GM18861 (cell line): ENCODE measurements around the gene ACTG1.

Experiments
- ATAC-seq: cut with Tn5 transposase; IDR thresholded peaks from one replicate; pipeline ENCODE4 v1.9.1; 2021; ENCODE audit not compliant: unreplicated experiment

Gene ACTG1

DNA sequence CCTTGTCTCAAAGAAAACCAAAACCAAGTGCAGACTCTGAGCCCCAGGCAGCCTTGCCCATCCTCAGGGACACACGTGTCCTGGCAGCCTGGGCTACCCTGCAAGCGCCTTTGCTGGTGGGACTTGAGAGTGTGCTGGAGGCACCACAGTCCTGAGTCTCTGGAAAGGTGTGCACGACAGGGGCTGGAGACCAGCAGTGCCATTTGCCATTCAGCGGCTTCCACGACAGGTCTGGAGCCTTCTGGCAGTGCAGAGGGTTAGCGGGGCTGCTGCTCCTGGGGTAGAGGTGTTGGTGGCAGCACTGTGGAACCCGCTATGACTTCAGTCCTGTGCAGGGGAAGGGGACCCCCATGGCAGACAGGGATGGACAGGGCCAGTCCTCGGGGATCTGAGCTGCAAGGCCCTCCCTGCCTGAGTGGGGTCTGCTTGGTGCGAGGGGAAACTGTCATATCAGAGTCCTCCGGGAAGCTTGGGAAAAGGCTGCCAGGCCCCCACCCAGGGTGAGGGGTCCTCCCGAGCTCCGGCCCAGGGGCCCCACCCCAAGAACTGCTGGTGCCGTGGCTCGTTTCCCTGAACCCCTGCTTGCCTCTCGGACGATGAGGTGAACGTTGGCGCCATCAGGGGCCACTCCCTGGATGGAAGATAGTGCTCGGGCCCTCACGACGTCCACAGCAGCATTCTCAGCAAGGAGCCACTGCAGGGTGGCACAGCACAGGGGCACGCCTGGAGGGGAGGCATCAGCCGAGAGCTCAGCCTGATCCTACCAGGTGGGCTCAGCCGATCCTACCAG is 32.8 kb upstream of the ACTG1 start:
- no peak for ATAC-seq

DNA sequence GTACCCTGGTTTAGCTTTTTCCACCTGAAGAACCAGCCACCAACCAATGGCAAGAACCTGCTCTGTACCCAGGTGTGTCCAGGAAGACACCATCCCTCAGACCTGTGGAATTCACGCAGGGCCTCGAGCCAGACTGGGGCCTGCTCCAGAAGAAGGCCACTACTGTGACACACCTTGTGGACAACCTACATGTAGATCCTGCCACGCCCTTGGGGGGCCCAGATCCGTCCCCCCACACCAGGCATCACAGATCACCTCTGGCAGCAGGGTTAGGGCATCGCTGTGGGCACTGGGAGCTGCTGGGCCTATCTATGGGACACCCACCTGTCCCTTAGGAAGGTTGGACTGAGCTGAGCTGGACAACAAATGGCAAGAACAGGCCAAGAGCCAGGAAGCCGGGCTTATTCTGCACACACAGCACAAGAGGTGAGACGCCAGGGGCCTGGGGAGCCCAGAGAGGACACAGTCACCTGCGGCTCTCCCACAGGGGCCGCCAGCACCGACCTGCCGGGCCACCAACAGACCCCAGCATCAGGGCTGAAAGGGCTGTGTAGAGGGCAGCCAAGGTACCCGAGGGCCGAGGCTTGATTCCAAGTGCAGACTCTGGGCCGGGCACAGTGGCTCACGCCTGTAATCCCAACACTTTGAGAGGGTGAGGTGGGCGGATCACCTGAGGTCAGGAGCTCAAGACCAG is 31.8 kb upstream of the ACTG1 start:
- no peak for ATAC-seq

DNA sequence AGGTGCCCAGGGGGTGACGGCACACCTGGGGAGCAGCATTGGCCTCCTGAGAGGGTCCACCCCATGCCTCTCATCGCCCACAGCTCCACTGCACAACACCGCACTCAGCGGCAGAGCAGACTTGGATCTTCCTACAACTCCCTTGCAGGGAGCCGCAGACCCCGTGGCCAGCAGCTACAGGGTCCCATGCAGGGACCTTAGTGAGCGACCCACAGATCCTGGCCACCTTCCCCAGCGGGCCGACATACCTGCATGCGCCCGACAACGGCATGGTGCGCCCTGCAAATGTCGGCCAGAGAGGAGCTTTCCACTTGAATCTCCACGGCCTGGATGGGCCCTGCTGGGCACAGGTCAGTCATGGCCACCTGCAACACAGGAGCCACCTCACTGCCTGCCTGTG is 31.2 kb upstream of the ACTG1 start:
- ATAC-seq: no peak

DNA sequence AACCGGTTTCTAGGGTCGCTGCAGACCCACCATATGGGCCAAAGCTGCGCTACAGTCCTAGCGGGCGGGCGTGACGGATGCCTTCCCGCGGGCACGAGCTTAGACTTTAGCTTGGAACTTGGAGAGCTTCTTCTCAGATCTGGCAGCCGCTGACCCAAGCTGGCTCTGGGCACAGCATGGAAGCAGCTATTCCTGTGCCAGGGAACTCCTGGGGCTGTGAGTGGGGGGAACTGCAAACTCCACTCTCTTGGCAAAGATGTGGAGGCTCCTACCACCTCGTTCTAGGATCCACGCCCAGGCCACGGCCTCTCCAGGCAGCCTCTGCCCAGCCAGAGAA is 30.7 kb upstream of the ACTG1 start:
- no peak for ATAC-seq

DNA sequence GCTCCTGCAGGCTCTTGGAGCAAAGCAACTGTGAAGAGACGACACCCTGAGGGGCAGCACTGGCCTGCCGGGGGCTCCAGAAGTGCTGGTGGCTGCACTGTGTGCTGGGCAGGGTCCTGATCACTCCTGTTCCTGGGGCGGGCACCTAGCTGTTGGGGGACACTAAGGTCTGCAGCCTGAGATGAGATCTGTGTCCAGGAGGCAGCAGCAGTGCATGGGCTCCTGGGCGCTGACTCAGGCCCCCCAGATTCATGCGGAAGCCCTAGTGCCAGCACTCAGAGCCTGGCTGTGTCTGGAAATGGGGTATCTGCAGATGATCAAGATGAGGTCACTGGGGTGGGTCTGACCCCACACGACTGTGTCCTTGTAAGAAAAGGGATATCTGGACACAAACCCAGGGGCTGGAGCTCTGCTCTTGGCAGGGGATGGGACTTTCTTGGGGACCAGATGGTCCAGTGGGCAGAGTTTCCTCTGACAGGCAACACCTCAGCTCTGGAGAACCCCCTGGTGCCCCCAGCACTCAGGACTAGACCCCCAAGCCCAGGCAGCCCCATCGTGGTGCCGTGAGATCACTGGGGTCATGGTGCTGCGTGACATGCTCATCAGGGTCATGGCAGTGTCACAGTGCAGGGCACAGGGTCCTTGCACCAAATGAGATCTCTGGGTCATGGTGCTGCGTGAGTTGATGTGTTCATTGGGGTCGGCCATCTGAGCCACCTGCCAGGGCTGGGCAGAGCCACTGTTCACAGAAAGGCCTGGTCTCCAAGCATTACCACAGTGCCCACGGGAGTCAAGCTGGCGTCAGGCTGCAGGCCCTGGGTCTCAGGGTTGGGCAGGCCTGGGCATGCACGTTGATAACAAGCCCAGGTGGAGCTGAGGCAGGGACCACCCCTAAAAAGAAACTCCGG is 30.1 kb upstream of the ACTG1 start:
- no peak for ATAC-seq

DNA sequence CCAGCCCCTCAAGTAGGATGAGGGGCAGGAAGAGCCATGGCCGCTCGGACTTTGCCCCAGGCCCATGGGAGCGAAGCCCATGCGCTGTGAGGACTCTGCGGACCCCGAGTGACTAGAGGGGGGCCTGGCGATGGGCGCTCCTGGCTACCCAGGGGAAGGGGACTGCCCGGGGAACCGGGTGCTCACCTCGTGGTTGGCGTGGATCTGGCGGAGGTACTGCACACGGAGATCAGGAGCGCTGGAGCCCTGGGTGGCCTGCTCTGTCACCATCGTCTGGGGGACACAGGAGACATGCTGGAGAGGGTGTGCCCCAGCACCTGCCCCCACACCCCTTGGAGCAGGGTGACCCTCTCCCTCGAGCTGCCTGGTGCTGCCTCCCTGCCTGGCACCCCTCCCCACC is 28.5 kb upstream of the ACTG1 start:
- no peak for ATAC-seq

DNA sequence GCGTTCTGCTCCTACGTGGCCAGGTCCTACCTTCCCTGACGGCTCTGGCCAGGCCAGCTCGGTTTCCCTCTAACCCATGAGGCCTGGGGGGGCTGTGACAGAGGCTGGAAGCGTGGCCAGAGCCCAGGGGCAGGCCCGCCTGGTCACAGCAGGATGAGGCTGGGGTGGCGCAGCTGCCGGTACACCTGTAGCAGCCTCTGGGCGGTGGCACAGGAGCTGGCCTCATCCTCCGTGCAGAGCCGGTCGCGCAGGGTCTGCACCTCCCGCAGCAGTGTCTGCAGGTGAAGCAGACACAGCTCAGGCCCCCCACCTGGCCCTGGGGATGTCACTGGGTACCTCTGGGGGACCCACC is 28.1 kb upstream of the ACTG1 start:
- no peak for ATAC-seq

DNA sequence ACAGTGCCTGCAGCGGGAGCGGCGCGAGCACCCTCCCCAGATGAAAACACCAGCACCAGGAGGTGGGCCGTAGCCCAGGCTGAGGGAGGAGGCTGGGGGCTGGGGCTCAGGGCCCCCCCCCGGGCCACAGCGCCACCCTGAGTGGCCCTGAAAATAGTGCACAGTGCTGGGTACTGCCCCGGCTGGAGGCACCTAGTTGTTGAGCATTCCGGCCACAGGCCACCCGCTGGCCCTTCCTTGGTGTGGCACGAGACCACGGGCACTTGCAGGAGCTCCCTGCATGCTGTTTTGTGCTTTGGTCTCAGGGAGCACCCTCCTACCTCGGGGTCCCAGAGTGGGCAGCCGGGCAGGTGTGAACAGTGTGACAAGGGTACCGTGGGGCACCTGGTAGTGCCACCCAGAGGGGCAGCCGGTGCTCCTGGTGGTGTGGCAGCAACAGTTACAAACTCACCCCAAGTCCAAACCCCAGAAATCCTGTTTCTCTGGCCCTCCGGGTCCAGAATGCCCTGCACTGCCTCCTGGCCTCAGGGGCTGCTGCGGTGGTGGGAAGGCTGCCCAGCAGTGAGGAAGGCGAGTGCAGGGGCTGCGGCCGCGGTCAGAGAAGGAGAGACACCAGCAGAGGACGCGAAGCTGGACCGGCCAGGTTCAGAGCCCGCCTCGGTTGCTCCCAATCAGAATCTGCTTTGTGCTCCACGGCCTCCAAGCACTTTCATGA is 27.5 kb upstream of the ACTG1 start:
- ATAC-seq: no peak

DNA sequence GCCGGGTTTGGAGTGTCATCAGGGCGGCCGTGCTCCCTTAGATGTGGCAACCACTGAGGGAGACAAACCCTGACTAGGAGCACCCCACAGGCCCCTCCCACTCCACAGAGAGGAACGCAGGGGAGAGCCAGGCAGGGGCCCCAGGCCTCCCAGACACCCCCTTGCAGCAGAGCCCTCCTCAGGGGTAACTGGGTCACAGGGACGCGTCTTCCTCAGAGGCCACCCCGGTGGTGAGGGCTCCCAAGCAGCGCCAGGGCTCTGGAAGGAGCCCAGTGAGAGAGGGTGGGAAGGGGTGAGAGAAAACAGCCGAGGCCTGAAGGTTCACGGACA is 26.9 kb upstream of the ACTG1 start:
- no peak for ATAC-seq

DNA sequence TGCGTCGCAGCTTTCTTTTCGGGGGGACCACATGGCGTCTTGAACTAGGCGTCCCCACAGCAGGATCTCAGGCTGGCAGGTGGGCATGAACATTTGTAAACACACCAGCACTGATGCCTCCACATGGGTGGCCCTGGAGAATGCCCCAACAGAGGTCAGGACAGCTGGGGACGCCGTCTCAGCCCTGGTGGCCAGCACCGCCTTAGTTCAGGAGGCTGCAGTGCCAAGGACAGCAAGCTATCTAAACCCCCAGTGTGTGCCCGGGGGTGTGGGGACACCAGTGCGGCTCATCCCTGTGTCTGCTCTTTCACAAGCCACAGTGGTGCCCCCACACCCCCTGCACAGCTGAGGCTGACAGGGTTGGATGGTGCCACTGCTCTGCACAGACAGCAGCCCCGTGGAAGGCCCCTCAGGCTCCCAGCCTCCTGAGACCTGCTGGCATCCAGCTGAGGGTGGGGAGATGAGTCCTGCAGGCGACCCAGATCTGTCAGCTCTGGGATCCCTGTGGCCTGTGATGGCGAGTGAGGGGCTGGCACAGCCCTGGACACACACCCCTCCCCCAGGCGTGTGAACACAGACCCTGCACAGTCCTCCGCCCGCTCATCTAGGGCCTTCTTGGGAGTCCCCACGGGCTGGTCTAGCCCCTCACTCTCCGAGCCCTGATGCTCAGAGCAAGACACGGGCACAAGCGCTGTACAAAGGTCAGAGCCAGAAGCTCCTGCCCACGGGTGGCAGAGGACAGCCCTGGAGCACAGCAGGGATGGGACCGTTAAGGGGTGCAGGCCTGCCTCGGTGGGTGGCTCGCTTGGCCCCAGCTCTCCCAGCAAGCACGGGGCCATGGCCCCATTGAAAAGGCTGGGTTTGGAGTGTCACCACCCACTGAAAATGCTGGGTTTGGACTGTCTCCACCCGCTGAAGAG is 26.3 kb upstream of the ACTG1 start:
- no peak for ATAC-seq

DNA sequence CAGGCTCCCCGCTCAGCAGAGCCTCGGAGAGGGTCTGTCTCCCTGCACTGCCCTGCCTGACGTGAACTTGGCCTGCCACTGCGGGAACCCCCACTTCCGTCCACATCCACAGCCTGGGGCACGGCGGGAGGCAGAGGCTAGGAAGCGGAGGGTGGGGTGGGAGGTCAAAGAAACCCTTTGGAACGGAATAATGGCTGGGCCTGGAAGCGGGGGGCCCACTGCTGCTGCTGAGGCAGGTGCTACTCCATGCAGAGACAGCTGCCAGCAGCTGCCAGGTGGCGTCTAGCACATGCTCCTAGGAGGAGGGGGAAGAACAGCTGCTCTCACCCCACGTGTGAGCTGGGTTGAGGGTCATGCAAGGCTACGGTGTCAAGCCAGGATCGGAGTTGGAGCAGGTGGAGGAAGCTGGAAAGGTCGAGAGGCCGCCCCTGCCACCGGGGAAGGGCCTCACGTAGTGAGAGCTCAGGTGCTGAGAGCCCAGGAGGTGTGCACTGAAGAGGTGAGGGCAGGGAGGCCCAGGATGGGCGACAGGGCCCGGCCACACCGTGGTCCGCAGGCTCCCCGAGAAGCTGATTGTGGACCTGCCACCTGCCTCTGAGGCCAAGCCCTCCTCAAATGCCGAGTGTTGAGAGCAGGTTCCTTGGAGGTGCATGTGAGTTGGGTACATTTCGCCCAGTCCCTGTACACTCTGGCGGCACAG is 25.4 kb upstream of the ACTG1 start:
- ATAC-seq: no peak

DNA sequence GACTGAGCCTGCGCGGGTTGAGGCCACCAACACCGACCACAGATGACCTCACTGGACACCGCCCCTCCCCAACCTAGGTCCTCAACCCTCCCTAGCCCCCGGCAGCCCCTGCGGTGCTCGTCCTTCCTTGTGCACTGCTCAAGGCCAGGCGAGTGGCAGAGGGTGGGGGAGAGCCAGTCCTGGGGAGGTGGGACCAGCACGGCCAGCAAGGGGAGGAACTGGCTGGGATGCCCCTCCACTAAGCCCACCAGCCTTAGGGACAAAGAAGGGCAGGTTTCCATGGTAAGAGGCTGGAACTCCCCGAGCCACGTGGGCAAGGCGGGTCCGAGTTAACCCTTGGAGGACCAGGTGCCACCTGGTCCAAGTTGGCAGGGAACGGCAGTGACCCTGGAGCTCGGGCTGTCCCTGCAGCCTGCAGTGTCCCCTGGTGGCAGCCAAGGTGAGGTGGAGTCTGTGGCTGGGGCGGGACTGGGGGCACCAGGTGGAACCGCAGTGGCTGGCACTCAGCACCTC is 24.8 kb upstream of the ACTG1 start:
- no peak for ATAC-seq

DNA sequence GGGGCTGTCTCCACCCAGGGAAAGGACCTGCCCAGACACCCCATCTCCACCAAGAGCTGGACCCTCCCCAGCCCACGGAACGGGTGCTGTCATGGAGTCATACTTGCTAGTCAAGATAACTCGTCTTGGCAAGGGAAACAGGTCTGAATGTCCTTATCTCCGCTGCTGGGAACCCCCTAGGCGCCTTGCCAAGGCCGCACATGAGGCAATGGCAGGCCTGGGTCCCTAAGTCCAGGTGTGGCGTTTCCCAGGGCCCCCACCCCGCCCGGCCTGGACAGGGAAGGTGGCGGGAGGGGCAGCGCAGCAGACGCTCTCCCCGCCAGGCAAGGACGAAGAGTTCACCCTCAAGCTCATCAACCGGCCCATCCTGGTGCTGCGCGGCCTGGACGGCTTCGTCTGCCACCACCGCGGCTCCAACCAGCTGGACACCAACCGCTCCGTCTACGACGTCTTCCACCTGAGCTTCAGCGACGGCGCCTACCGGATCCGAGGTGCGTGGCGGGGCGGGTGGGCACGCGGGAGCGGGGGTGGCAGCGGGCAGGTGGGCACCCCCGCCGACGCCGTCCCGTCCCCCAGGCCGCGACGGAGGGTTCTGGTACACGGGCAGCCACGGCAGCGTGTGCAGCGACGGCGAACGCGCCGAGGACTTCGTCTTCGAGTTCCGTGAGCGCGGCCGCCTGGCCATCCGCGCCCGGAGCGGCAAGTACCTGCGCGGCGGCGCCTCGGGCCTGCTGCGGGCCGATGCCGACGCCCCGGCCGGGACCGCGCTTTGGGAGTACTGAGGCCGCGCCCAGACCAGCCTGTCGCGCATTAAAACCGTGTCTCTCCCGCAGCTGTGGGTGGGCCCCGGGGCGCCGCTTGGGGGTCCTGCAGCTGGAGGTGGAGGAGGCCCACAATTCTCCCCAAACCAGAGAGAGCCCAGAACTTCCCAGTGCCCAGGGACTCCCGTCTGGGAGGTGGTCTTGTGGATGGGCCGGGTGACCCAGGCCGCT is 24.0 kb upstream of the ACTG1 start:
- ATAC-seq: no peak

DNA sequence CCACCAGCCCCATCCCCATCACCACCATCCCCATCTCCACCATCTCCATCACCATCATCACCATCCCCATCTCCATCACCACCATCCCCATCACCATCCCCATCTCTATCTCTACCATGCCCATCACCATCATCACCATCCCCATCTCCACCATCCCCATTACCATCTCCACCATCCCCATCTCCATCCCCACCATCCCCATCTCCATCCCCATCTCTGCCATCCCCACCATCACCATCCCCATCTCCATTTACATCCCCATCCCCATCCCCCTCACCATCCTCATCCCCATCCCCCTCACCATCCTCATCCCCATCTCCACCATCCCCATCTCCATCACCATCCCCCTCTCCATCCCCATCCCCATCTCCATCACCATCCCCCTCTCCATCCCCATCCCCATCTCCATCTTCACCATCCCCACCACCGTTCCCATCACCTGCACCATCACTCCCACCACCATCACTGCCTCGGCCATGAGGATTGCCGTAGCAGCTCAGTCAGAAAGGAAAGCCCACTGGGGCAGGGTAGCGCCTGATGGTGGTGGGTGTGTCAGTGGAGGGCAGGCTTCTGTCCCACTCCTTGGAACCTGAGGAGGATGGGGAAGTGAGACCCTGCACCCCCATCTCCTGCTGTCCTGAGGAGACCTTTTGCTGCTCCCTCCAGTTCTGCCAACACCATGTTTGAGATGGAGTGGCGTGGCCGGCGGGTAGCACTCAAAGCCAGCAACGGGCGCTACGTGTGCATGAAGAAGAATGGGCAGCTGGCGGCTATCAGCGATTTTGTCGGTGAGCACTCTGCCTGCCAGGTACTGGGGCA is 23.1 kb upstream of the ACTG1 start:
- no peak for ATAC-seq

DNA sequence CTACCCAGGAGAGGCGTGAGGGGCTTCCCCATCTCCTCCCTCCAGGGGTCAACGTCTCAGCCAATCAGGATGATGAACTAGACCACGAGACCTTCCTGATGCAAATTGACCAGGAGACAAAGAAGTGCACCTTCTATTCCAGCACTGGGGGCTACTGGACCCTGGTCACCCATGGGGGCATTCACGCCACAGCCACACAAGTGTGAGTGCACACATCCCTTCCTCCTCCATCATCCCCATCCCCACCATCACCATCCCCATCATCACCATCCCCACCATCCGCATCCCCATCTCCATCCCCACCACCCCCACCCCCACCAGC is 22.4 kb upstream of the ACTG1 start:
- no peak for ATAC-seq

DNA sequence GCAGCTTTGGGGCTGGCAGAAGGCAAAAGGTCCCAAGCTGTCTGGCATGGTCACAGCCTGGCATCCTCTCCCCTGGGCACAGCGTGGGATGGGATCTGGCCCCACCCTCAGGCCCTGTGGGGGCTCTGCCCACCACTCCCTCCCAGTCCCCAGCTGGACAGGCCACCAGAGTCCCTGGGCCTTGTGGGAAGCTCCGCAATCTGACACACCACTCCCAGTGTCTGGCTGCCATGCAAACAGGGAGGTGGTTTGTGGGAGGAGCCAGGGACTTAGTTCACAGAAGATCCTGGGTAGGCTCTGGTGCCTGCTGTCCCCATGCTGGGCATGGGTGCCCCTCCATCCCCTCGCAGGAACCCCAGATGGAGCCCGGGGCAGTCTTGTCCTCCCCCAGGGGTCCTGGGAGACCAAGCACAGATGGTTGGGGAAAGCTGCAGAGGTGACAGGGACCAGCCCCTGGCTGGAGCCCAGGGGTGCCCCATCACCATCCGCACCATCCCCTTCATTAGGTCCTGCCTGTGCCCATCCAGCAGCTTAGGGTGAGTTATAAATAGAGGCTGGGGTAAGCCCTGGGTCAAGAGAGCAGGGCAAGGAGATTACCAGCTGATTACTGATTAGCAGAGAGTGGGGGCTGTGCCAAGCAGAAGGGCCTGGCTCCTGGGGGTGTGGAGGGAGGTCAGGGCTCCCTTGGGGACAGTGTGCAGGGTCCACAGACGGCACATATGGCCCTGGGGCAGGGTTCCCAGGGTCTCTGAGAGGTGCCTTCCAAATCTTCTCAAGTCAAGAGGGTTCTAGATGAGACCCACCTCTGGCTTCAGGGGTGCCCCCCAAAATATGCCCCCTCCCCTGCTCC is 21.8 kb upstream of the ACTG1 start:
- no peak for ATAC-seq
